Ishikawa (cell line): Measurements from ENCODE around the gene TSPO2.

Experiments
- CEBPB ChIP-seq: IDR thresholded peaks from 2 replicates; pipeline ENCODE4 v1.6.1; 2012
- CREB1 ChIP-seq: IDR thresholded peaks from 2 replicates; pipeline ENCODE4 v1.6.1; 2012; ENCODE audit warnings: low read depth
- EGR1 ChIP-seq: IDR thresholded peaks from 2 replicates; pipeline ENCODE4 v1.6.1; 2012
- EP300 ChIP-seq: IDR thresholded peaks from 2 replicates; pipeline ENCODE4 v1.6.1; 2012; ENCODE audit warnings: borderline replicate concordance
- FOXM1 ChIP-seq: IDR thresholded peaks from 2 replicates; pipeline ENCODE4 v1.6.1; 2012; ENCODE audit warnings: low read depth, borderline replicate concordance
- NFIC ChIP-seq: IDR thresholded peaks from 2 replicates; pipeline ENCODE4 v1.6.1; 2012
- RAD21 ChIP-seq: IDR thresholded peaks from 2 replicates; pipeline ENCODE4 v1.6.1; 2012; ENCODE audit warnings: low read depth
- REST ChIP-seq: IDR thresholded peaks from 2 replicates; pipeline ENCODE4 v1.6.1; 2012; ENCODE audit warnings: low read depth, mild to moderate bottlenecking
- TAF1 ChIP-seq: IDR thresholded peaks from 2 replicates; pipeline ENCODE4 v1.6.1; 2012; ENCODE audit warnings: low read depth, mild to moderate bottlenecking
- TCF12 ChIP-seq: IDR thresholded peaks from 2 replicates; pipeline ENCODE4 v1.6.1; 2012; ENCODE audit warnings: low read depth
- TEAD4 ChIP-seq: IDR thresholded peaks from 2 replicates; pipeline ENCODE4 v1.6.1; 2012
- YY1 ChIP-seq: IDR thresholded peaks from 2 replicates; pipeline ENCODE4 v1.6.1; 2012; ENCODE audit warnings: low read depth
- ZBTB7A ChIP-seq: IDR thresholded peaks from 2 replicates; pipeline ENCODE4 v1.6.1; 2012; ENCODE audit warnings: low read depth
- TF ChIP-seq, protein P1 (sequence below): IDR thresholded peaks from 2 replicates; pipeline ENCODE4 v1.6.1; 2012
- TF ChIP-seq, protein P2 (sequence below): IDR thresholded peaks from 2 replicates; pipeline ENCODE4 v1.6.1; 2012

The TSPO2 gene

DNA sequence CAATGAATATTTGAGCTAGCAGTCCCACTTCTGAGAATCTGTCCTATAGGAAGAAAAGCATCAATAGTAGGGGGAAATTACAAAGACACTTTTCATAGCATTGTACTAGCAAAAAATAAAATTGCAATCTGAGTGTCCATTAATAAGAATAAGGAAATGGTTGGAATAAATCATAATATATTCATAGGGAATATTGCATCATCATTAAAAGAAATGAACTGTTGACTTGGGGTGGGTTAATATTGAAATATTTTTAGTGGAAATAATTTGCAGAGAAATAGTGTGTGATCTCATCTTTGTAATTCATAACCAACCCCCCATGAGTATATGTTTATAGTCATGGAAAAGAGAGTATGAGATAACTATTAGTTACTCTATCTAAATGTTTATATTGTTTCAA, 42.9 kb downstream of the TSPO2 start:
- no peak for TF ChIP-seq ZBTB7A
- TF ChIP-seq TEAD4, result no peak
- no peak for TF ChIP-seq CEBPB
- TF ChIP-seq TCF12, result no peak
- no peak for TF ChIP-seq RAD21
- TF ChIP-seq NFIC, result no peak

DNA sequence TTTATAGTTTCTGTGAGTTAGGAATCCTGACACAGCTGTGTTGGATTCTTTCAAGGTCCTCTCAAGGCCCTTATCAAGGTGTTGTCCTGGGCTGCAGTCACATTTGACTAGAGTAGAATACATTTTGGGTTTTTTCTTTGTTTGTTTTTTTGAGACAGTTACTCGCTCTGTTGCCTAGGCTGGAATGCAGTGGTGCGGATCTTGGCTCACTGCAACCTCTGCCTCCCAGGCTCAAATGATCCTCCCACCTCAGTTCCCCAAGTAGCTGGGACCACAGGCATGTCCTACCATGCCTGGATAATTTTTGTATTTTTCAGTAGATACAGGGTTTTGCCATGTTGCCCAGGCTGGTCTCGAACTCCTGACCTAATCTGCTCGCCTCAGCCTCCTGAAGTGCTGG, 46.2 kb downstream of the TSPO2 start:
- TF ChIP-seq FOXM1 (no peak), TCF12 (no peak)

GRCh38 chr6:41090841-41091761, 48.8 kb downstream of the TSPO2 start:
- no peak for TF ChIP-seq CEBPB
- no peak for TF ChIP-seq TCF12
- TF ChIP-seq REST, result no peak
- no peak for TF ChIP-seq EGR1
- TF ChIP-seq FOXM1, result no peak
- TF ChIP-seq ZBTB7A, result no peak
- no peak for TF ChIP-seq TAF1
- no peak for TF ChIP-seq EP300
- no peak for TF ChIP-seq TEAD4
- TF ChIP-seq YY1, result no peak
- TF ChIP-seq, protein P1, sequence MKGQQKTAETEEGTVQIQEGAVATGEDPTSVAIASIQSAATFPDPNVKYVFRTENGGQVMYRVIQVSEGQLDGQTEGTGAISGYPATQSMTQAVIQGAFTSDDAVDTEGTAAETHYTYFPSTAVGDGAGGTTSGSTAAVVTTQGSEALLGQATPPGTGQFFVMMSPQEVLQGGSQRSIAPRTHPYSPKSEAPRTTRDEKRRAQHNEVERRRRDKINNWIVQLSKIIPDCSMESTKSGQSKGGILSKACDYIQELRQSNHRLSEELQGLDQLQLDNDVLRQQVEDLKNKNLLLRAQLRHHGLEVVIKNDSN, result no peak
- TF ChIP-seq RAD21, result no peak
- no peak for TF ChIP-seq CREB1
- TF ChIP-seq, protein P2, sequence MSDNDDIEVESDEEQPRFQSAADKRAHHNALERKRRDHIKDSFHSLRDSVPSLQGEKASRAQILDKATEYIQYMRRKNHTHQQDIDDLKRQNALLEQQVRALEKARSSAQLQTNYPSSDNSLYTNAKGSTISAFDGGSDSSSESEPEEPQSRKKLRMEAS, result no peak
- TF ChIP-seq NFIC, result no peak

- TF ChIP-seq RAD21, result peak; percentile 58
- TF ChIP-seq, protein P2, result no peak
Measured at GRCh38 chr6:41092421-41093140, 50.3 kb downstream of the TSPO2 start.

GRCh38 chr6:41093729-41094128, 51.5 kb downstream of the TSPO2 start:
- TF ChIP-seq YY1, result no peak
